HUES6 (cell line): ENCODE measurements around the gene PRR12.
A peak's percentile ranks its signal among the peaks of the same experiment; 100 is the strongest.

Source experiments
- H3K27ac ChIP-seq: 2 replicates; pipeline ENCODE4 v1.7.0; 2013; ENCODE audit warnings: low read depth, mild to moderate bottlenecking, low read length, inconsistent platforms
- H3K27me3 ChIP-seq: 2 replicates; pipeline ENCODE4 v1.6.1; 2013; ENCODE audit warnings: low read length; ENCODE audit not compliant: control insufficient read depth, insufficient read depth
- H3K36me3 ChIP-seq: 2 replicates; pipeline ENCODE4 v1.6.1; 2013; ENCODE audit warnings: low read length; ENCODE audit not compliant: control insufficient read depth, insufficient read depth
- H3K4me1 ChIP-seq: 2 replicates; pipeline ENCODE4 v1.6.1; 2013; ENCODE audit warnings: low read length; ENCODE audit not compliant: control insufficient read depth, insufficient read depth
- H3K4me3 ChIP-seq: 2 replicates; pipeline ENCODE4 v1.5.1; 2013; ENCODE audit warnings: low read depth, low read length
- H3K9ac ChIP-seq: one replicate; pipeline ENCODE4 v1.6.1; 2013; ENCODE audit warnings: mild to moderate bottlenecking, low read length
- H3K9me3 ChIP-seq: 2 replicates; pipeline ENCODE4 v1.6.1; 2013; ENCODE audit warnings: low read depth, low read length; ENCODE audit not compliant: control insufficient read depth, insufficient read depth

Gene PRR12

DNA sequence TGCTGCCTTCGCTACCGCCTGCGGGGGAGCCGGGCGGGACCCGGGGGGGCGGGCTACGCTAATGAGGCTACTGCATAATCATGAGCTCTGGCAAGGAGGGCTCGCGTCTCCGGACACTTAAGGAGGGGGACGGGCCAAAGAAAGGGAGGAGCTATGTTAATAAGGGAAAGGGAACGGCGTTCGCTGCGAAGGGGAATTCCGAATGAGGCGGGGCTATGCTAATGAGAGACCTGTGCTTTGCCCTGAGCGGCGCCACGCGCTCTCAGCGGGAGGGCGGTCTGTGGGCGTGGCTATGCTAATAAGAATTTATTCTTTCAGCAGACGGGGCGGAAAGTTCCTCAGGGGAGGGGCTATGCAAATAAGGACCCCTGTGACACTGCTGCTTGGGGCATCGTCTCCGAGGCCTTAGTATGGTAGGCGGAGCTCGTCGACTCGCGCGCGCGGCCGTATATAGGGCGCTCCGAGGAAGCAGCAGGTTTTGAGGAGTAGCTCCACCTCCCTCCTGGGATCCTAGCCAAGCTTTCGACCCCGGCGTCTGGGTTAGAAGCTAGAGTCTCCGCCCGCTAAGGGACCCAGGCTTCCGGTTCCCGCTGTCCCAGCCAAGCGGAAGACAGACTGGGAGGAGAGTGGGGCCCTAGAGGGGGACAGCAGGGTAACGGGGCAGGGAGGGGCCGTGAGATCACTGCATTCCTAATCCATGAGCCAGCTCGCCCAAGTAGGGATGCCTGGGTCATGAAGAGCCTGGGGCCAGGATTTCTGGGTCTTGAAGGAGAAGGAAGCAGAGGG lies 49.3 kb downstream of the PRR12 start, which contains the start of gene RRAS:
Gene RRAS, minus strand, starts transcription at position 31 of the 786 bp plus-strand sequence. CDS start 45 bp downstream, outside the sequence.
- Histone ChIP-seq H3K4me3 (peak within 1 kb of the TSS; percentile 68), H3K27me3 (peaks cover 3% of the 10 kb centered on the region; the same call in 1 of the 2 replicates), H3K9ac (peak within 1 kb of the TSS; percentile 96), H3K9me3 (no peaks in the 10 kb centered on the region), H3K27ac (peak within 1 kb of the TSS; percentile 99), H3K4me1 (peaks cover 31% of the 10 kb centered on the region), H3K36me3 (peaks cover 7% of the 10 kb centered on the region)

DNA sequence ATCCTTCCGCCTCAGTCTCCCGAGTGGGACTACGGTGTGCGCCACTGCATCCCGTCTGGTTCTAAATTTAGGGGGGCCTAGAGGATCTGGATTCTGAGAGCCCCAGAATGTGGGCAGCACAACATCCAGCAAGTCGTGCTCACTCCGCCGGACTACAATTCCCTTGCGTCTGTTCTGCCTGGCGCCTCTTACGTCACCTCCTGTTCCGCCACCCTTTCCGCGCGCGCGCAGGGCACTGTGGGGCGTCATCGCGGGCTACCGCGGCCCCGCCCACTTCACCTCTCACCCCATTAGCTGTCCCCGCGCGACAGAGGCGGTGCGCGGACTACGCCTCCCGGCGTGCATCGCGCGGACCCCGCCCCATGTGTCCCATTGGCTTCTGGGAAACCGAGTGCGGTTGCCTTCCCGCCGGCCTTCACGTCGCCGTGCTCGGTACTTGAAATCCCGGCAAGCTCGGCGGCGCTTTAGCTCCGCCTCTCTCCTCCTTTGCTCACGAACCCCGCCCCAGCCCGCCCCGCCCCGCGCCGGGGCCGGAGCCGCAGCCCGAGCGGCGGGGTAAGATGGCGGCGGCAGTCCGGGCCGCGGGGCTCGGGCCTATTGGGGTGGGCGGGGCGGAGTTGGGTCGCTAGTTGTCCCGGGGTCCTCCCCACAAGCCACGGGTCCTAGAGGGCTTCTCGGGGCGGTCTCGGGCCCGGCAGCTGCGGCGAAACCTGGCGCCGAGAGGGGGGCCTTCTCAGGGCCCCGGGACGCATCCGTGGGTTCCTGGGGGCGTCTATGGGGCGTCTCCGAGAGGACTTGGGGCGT lies 50.9 kb downstream of the PRR12 start, which contains the start of gene SCAF1:
Gene SCAF1, plus strand, starts transcription at position 522 of the 804 bp plus-strand sequence. CDS start 2,818 bp downstream, outside the sequence.
- Histone ChIP-seq H3K9ac (peak within 1 kb of the TSS; percentile 98), H3K27ac (peak within 1 kb of the TSS; percentile 99), H3K9me3 (no peaks in the 10 kb centered on the region), H3K4me3 (peak within 1 kb of the TSS; percentile 96), H3K36me3 (peaks cover 23% of the 10 kb centered on the region), H3K4me1 (peaks cover 29% of the 10 kb centered on the region), H3K27me3 (peaks cover 3% of the 10 kb centered on the region; the same call in 1 of the 2 replicates)

DNA sequence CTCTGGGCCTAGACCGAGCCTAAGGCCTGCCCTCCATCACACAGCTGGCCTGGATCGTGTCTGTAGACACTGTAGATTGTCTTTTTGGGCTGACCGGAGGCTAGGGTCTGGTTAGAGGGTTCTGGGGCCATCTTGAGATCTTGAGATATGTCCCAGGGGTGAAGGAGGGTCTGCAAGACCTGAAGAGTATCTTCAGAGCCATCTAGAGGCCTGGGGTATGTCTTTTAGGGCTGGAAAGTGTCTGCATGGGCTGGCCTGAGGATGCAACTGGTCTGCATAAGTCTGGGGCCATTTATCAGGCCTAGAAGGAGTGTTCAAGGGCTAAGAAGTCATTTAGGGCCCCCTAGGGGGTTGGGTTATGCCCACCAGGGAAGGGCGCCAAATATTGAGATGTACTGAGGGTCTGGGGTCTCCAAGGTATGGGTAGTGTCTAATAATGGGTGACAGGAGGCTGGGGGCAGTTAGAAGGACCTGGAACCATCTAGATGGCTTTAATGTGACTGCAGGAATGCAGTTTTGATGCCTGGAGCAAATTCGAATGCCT lies 51.6 kb downstream of the PRR12 start:
- Histone ChIP-seq H3K9me3 (no peaks in the 10 kb centered on the region), H3K4me1 (peaks cover 27% of the 10 kb centered on the region), H3K27ac (peak overlapping the region; percentile 92)

DNA sequence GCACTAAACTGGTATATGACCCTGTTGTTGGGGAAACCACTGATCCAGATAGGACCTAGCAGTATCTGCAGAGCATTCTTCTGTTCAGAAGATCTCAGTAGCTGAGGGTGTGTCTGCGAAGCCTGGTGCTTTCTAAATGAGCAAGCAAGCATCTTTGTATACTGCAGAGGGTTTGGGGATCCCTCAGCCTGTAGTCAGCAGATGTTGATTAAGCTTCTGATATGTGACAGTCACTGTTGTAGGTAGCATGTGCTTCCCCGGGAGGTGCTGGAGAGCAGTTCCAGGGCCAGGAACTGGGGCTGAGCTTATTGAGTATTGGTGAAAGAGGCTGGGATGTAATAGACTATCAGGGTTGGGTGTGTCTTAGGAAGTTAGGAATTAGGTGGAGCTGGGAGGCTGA lies 52.5 kb downstream of the PRR12 start:
- H3K9ac ChIP-seq: no peak overlapping the region
- peaks cover 35% of the 10 kb centered on the region for H3K36me3 ChIP-seq
- peaks cover 3% of the 10 kb centered on the region; the same call in 1 of the 2 replicates for H3K27me3 ChIP-seq
- H3K27ac ChIP-seq: no peak overlapping the region
- peaks cover 21% of the 10 kb centered on the region for H3K4me1 ChIP-seq
- H3K4me3 ChIP-seq: peak overlapping the region; percentile 96; the same call in 1 of the 2 replicates
- no peaks in the 10 kb centered on the region for H3K9me3 ChIP-seq

More for the DNA sequence above, 51.6 kb downstream of the PRR12 start:
- Histone ChIP-seq H3K36me3 (peaks cover 30% of the 10 kb centered on the region), H3K9ac (peak overlapping the region; percentile 98), H3K4me3 (peak overlapping the region; percentile 96), H3K27me3 (peaks cover 3% of the 10 kb centered on the region; the same call in 1 of the 2 replicates)

DNA sequence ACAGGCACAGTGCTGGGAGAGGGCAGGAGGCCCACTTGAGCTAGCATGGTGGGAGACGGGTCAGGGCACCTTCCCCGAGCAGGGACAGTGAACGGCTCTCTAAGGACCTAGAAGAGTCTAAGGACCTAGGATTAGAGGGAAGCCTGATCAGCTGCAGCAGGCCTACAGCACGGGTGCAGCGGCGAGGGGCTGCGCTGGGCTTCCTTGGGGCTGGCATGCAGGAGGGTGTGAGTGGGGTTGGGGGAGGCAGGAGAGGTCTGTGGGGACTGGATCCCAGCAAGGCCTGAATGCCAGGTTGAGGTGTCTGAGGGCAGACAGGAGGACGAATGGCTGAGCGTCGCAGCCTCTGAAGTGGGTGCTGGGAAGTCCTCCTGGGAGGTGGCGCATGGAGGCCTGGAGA lies 54.6 kb downstream of the PRR12 start:
- Histone ChIP-seq H3K9ac (no peak overlapping the region), H3K9me3 (no peaks in the 10 kb centered on the region), H3K36me3 (peaks cover 52% of the 10 kb centered on the region)

DNA sequence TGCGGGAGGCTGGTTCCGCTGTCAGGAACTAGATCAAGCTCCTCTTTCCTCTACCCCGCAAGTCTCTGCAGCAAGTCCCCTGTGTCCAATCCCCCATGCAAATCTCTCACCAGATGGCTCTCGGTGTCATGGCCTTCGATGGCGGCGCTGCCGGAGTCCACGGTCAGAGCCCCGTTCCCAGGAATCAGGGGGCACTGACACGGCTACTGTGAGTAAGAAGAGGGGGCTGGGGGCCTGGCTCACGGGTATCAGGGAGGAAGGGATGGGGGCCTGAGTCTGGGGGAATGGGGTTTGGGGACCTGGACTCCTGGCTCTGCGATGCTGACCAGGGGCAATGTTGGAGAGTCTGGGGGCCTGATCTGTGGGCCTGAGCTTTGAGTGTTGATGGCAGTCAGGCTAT lies 55.0 kb downstream of the PRR12 start:
- Histone ChIP-seq H3K27me3 (no peaks in the 10 kb centered on the region), H3K9ac (no peak overlapping the region), H3K4me3 (no peak overlapping the region), H3K9me3 (no peaks in the 10 kb centered on the region), H3K4me1 (peaks cover 10% of the 10 kb centered on the region; the same call in 1 of the 2 replicates), H3K27ac (no peak overlapping the region), H3K36me3 (peaks cover 54% of the 10 kb centered on the region)

More for the DNA sequence above, 54.6 kb downstream of the PRR12 start:
- Histone ChIP-seq H3K27ac (no peak overlapping the region), H3K4me1 (peaks cover 13% of the 10 kb centered on the region; the same call in 1 of the 2 replicates), H3K4me3 (no peak overlapping the region), H3K27me3 (no peaks in the 10 kb centered on the region)

DNA sequence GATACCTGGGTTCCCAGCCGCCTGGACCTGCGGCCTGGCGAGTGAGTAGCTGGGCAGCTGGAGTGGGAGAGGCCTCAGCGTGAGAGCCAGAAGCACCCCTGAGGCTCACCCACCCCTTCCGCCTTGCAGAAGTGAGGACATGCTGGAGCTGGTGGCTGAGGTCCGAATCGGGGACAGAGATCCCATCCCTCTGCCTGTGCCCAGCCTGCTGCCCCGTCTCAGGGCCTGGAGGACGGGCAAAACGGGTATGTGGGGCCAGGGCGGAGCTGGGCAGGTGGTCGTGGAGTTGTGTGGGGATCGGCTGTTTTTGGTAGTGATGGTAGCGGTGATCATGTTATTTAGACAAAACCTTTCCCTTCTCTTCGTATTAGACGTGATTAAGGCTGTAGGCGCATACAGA lies 55.6 kb downstream of the PRR12 start:
- no peaks in the 10 kb centered on the region for H3K9me3 ChIP-seq
- H3K9ac ChIP-seq: no peak overlapping the region
- no peak overlapping the region for H3K27ac ChIP-seq
- H3K4me1 ChIP-seq: peaks cover 8% of the 10 kb centered on the region; the same call in 1 of the 2 replicates
- H3K4me3 ChIP-seq: no peak overlapping the region
- H3K27me3 ChIP-seq: no peaks in the 10 kb centered on the region
- peaks cover 59% of the 10 kb centered on the region for H3K36me3 ChIP-seq

DNA sequence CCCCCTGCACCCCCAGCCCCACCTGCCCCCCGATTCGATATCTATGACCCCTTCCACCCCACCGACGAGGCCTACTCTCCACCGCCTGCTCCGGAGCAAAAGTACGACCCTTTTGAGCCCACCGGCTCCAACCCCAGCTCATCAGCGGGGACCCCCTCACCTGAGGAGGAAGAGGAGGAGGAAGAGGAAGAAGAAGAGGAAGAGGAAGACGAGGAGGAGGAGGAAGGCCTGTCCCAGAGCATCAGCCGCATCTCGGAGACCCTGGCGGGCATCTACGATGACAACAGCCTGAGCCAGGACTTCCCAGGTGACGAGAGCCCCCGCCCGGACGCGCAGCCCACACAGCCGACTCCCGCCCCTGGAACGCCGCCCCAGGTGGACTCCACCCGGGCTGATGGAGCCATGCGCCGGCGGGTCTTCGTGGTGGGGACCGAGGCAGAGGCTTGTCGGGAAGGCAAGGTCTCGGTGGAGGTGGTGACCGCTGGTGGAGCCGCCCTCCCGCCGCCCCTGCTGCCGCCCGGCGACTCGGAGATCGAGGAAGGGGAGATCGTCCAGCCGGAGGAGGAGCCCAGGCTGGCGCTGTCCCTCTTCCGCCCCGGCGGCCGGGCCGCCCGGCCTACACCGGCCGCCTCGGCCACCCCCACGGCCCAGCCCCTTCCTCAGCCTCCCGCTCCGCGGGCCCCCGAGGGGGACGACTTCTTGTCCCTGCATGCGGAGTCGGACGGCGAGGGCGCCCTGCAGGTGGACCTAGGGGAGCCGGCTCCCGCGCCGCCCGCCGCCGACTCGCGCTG lies 60.2 kb downstream of the PRR12 start:
- H3K4me3 ChIP-seq: no peak overlapping the region
- H3K36me3 ChIP-seq: peaks cover 83% of the 10 kb centered on the region

DNA sequence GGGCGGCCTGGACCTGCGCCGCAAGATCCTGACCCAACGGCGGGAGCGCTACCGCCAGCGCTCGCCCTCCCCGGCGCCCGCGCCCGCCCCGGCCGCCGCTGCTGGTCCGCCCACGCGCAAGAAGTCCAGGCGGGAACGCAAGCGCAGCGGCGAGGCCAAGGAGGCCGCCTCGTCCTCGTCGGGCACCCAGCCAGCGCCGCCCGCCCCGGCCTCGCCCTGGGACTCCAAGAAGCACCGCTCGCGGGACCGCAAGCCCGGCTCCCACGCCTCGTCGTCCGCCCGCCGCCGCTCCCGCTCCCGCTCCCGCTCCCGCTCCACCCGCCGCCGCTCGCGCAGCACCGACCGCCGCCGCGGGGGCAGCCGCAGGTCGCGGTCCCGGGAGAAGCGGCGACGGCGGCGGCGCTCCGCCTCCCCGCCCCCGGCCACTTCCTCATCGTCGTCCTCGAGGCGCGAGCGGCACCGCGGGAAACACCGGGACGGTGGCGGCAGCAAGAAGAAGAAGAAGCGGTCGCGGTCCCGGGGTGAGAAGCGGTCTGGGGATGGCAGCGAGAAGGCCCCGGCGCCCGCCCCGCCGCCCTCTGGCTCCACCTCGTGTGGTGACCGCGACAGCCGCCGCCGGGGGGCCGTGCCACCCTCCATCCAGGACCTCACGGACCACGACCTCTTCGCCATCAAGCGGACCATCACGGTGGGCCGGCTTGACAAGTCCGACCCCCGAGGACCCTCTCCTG lies 61.0 kb downstream of the PRR12 start:
- Histone ChIP-seq H3K27me3 (no peaks in the 10 kb centered on the region), H3K4me1 (peaks cover 9% of the 10 kb centered on the region), H3K9me3 (no peaks in the 10 kb centered on the region), H3K4me3 (no peak overlapping the region), H3K36me3 (peaks cover 83% of the 10 kb centered on the region), H3K9ac (no peak overlapping the region), H3K27ac (no peak overlapping the region)

More for the DNA sequence above, 60.2 kb downstream of the PRR12 start:
- Histone ChIP-seq H3K4me1 (peaks cover 4% of the 10 kb centered on the region; the same call in 1 of the 2 replicates), H3K9ac (no peak overlapping the region), H3K27ac (no peak overlapping the region), H3K27me3 (no peaks in the 10 kb centered on the region), H3K9me3 (no peaks in the 10 kb centered on the region)
